Esophagus squamous epithelium (tissue), 4 donors: ENCODE data around the gene FGF12.

Experiments used
- POLR2A ChIP-seq, 4 donors: fragments of 450-650 bp; IDR thresholded peaks; one replicate each; pipeline ENCODE4 v1.6.1; 2017; ENCODE audit warnings: antibody characterized with exemption in 4 of 4, mild to moderate bottlenecking in 4 of 4, moderate library complexity in 3 of 4
- TF ChIP-seq, protein P1 (sequence below), 6 experiments: fragments of 450-650 bp in 4 of 6; fragments of 200-600 bp in 2 of 6; sonication (generic) in 2 of 6; IDR thresholded peaks; one replicate each; pipeline ENCODE4 v1.5.1; 2016 to 2019; ENCODE audit warnings: antibody characterized with exemption in 6 of 6, mild to moderate bottlenecking in 4 of 6, moderate library complexity in 4 of 6

DNA sequence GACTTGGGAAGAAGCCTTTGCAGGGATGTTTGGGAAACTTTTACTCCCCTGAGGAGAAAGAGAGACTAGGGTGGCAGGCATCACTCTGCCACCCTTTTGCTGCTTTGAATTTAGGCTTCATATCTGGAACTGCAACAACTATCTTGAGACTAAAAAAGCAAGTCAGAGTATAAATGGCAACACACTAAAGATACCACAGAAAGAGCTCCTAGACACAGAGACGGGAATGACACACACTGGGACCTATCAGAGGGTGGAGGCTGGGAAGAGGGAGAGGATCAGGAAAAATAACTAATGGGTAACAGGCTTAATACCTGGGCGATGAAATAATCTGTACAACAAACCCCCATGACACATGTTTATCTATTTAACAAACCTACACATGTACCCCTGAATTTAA is 237.8 kb downstream of the FGF12 start:
- TF ChIP-seq, protein P1, sequence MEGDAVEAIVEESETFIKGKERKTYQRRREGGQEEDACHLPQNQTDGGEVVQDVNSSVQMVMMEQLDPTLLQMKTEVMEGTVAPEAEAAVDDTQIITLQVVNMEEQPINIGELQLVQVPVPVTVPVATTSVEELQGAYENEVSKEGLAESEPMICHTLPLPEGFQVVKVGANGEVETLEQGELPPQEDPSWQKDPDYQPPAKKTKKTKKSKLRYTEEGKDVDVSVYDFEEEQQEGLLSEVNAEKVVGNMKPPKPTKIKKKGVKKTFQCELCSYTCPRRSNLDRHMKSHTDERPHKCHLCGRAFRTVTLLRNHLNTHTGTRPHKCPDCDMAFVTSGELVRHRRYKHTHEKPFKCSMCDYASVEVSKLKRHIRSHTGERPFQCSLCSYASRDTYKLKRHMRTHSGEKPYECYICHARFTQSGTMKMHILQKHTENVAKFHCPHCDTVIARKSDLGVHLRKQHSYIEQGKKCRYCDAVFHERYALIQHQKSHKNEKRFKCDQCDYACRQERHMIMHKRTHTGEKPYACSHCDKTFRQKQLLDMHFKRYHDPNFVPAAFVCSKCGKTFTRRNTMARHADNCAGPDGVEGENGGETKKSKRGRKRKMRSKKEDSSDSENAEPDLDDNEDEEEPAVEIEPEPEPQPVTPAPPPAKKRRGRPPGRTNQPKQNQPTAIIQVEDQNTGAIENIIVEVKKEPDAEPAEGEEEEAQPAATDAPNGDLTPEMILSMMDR (IDR thresholded peaks at IDR 0.05), result no peak
- no peak for TF ChIP-seq POLR2A (IDR thresholded peaks at IDR 0.05)
